Nucleus accumbens (tissue), 56 donors: ENCODE data around the gene CNOT4.
"Not testable (repeated sequence)": the region's sequence is repeated elsewhere in the genome, so short reads cannot be mapped to it uniquely, and the experiment has no call there.

Source experiments
- DNase-seq, 56 donors: peaks; one replicate each; lab custom pipeline; 2025; lab: John Stamatoyannopoulos, UW

CNOT4 gene

DNA sequence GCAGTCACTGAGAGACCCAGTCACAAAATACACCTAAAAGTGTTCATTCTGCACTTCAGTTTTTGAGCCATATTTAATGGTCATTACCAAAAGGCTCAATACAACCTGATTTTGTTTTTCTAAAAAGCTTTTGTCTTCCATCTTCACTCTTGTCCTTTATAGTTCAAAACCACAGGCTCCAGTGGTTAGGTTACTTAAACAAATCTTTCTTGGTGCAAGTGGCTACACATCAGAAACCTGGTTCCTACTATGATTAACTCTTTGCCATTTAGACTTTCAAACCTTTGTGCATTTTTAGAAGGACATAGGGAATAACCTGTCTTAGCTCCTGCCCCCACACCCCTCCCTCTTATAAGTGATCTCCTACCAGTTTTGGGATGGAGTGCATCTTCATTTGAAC is 140.5 kb downstream of the CNOT4 start:
- no peak for DNase-seq

DNA sequence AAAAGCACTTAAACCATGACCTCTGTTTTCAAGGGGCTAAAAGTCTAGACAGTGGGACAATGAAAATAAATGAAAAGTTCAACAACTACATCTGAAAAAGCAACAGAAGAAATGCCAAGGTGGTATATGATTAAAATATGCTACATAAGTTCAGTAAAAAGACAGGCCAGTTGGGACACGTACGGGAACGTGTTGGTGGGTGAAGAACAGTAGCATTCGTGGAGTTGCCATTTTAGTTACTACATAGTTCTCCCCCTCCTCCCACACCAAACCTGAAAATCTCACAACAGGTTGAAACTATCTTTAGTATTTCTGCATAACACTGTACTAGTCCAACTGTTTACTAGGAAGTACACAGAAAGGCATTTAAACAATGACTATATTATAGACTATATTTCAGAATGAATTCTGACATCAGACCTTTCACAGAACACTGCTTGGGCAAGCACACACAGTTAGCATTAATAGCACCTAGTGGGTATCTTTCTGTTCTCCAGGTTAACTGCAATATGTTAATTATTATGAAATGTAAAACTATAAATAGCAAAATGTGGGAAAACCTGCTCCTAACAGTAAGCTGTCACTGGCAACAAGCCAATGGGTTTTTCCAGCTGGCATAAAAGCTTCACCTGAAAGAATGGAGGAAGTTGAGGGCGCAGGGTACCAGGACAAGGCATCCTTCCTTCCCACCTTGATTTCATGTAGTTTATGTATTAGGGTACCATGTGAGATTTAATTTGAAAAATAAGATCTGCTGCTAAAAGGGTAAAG is 141.3 kb downstream of the CNOT4 start:
- no peak for DNase-seq

DNA sequence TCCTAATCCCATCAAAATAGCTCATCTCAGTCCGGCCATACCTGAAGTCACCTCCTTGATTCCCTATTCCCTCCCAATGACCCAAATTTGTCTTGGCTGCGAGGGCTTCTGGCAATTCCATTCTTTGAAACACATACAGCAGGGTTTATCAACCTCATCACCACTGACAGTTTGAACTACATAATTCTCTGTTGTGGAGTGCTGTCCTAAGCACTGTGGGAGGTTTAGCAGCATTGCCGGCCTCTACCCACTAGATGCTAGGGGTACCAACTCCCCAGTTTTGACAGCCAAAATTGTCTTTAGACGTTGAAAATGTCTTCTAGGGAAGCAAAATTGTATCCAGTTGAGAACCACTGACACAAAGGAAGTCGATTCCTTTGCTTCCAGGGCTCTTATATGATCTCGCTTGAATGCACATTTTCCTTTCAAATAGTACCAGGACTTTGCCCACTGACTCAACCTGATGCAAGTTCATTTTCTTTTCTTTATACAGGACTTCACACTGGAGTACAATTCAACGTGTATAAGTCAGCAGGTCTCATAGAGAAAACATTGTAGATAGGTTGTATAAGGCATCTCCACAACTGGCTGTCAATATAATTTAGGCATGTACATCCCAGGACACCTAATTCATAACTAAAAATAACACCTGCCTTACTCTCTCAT is 142.9 kb downstream of the CNOT4 start:
- no peak for DNase-seq

DNA sequence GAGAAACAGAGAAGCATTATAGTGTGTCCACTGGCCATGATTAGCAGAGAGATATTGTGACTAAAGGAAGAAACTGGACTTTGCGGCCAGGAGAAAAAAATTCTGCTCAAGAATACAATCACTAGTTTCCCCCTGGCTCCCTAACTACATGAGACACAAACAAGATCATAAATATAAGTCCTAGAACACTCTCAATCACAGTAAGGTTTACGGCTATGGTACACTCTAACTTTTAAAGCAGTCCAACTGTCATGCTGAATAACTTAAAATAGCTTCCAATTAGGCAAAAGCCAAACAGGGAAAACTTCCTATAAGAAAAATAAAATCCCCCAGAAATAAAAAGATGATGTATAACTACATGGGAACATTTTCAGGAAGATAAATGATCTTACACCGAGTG is 144.2 kb downstream of the CNOT4 start:
- no peak for DNase-seq

DNA sequence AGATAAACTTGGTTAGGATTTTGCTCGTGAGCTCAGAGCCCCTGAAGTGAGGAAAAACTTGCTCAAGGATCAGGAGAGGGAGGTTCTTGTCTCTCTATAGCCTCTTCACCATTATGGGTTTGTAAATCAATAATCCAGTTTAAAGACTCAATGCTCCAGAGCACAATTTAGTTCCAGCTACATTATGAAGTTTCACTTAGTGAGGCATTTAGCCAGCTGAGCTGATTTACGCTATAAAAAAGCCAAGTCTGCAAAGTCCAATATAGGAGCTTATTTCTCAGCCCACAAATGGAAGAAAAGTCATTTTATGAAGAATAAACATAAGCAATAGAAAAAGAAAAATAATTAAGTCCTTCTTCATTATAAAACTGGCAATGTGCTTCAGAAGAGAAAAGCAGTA is 145.7 kb downstream of the CNOT4 start:
- DNase-seq = no peak

DNA sequence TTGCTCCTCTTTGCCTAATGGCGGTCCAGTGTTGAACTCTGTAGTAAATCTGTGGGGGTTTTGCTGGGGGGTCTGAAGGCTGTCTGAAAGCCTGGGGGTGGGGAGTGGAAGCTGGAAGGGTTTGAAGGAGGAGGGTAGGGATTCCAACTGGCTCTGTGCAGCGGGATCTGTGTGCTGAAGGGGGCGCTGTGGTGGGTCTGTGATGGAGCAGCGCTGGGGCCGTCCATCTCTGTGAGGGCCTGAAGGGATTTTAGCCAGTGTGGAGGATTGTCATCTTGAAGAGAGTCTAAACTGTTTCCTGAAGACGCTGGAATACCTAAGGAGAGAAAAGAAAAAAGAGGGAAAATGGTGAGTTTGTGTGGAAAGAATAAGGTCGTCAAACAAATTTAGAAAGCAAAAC is 147.0 kb downstream of the CNOT4 start:
- DNase-seq = no peak

DNA sequence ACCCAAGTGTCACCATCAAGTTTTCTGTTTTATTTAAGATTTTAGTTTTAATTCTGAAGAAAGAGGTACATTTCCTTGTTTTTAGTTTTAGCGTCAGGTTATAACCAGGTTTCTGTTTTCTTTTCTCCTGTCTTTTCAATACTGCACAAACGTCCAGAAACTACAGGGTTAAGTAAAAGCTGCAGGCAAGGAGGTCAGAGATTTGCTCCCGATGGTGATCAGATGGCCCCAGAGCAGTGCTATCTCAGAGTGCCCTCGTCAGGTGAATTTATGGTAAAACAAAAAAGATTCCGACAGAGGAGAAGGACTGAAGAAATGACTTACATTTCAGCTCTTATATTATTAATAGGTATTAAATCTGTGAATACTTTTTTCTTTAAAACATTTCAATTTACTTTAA is 148.1 kb downstream of the CNOT4 start:
- no peak for DNase-seq

DNA sequence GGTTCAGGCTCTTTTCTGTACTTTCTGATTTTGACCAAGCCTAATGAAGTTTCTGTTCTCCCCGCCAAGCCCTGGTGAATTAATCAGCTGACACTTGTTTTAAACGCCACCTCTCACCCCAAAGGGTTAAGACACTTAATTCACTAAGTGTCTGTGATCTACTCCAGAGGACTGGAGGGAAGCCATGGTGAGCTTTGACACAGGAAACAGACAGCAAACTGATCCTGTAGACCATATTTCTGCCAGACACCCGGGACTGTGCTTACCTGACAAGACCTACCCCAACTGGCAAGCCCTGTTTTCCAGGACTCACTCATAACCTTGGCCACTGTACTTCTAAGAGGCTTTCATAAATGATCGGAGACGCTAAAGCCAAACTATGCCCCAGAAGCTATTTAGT is 150.3 kb downstream of the CNOT4 start:
- DNase-seq = no peak

DNA sequence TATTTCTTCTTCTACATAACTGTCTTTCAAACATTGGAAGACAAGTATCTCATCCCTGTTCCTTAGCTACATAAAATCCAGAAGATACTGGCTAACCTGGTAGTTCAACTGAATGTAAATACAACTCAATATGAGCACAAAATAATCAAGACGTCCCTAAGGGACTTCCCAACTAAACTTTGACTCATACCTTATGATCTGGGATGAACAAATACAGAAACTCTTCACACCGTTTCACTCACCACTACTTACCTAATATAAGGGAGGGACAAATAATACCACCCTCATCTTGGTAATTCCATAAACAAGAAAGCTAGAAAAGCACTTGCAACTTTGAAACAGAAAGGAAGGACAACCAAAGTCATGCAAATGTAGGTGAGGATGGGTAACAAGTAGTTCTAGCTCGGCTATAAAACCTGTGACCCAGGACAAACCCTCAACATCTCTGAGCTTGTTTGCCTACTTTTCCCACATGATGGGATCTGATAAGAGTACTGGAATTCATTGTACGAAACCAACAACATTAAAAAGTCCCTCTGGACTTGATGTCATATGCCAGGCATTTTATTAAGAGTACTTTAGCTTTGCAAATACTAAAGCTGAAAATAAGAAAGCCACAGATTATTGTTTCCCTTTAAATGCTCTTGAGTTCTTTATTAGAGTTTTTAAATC is 154.4 kb downstream of the CNOT4 start:
- DNase-seq = no peak

DNA sequence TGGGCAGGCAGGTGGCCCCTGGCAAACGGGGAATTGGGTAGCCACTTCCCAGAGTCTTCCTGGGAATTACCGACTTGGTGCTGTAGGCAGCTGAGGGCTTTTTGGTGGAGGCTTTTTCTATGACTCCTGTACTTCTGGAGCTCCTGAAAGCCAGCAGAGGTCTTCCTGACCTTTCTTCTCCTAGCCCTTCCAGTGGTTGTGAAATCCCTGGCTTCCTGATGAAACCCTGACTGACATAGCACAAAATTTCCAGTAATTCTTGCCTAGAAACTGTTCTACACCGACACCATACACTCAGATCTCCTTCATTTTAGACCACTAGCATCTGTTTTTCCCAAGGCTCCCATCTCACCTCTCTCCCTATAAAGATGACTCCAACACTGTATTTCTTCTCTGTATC is 156.1 kb downstream of the CNOT4 start:
- no peak for DNase-seq

DNA sequence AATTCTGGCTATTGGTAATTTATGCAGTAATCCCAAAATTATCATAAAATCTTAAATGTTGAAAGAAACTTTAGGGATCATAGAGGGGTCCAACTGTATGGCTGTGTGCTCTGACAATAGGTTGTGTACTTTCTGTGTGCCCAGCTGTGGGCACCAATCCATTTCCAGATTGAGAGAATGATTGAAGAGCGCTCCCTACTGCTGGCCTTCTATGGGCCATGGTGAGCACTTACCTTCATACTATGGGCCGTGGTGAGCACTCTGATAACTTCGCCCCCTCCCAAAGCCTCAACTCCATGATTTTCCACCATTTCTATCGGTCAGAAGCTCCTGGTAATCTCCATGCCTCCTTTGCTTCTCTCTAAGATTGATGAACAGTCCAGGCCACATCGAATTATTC is 157.6 kb downstream of the CNOT4 start:
- no peak for DNase-seq

DNA sequence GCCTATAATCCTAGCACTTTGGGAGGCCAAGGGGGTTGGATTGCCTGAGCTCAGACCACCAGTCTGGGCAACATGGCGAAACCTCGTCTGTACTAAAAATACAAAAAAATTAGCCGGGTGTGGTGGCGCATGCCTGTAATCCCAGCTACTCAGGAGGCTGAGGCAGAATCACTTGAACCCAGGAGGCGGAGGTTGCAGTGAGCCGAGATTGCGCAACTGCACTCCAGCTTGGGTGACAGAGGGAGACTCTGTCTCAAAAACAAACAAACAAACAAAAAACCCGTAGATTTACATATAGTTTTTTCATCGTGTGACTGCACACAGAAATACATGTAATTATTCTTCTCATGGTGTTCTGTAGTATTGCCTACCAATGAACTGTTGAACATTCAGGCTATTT is 158.8 kb downstream of the CNOT4 start:
- not testable (repeated sequence) for DNase-seq

DNA sequence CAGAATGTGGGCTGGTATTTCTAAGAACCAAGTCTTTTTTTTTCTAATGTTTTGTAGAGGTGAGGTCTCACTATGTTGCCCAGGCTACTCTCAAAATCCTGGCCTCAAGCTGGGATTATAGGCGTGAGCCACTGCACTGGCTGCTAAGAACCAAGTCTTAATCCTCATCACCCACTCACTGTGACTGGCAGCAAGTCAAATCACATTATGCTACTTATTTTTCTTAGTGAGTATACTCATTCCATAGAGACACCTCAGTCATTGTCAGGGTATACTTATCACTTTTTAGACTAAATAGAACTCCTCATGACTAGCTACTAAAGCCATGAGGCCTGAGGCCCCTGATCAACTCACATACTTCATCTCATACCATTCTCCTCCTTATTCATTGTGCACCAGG is 160.2 kb downstream of the CNOT4 start:
- DNase-seq = no peak

DNA sequence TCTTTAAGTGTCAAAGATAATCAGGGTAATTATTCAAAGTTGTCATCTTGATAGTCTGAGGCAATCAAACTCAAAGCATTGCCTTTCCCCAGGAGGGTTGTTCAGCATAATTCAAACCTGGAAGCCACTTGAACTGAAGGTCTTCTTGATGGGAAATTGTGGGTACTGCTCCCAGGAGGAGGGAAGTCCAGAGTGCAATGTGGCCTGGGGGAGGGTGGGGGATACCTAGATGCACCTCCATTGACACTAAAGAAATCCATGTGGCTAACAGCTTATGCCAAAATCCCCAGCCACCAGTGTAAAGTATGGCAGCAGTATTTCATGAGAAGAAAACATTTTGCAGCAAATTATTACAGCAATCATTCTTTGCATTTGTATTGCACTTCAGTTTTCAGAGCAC is 161.4 kb downstream of the CNOT4 start:
- no peak for DNase-seq

DNA sequence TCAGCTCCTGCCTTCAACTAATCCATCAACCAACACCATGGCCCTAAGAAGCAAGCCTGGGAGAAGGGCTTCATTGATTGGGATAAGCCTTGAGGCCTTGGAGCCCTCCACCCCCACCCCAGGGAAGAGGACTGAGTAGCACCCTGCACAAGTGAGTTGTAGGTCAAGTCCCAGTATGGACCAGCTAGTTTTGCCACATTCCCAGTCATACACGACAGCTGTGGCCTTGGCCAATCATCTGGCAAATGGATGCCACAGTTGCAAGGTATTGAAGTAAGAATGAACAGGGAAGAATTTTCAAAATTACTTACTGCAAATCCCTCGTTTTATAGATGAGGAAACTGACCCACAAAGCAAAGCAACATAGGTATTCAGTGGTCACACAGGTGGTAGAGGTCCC is 166.5 kb downstream of the CNOT4 start:
- DNase-seq = no peak

DNA sequence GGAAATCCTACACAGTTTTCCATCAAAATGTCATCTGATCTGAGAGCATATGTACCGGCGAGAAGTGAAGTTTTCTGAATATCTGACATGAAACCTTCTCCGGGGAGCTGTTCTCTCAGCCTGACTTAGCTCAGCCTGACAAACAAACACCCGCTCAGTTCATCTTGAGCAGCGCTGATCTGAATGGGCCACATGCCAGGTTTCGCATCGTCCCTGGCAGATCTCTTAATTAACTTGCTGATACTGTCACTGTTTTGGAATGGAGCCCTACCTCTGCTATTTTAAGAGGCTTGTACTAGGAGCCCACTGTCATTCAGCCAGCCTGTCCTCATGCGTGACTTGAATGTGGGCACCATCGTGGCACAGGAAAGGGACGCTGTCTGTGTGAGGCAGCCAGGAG is 167.0 kb downstream of the CNOT4 start:
- peak in 34 of 56 donors; percentile 3 to 78 (median 26) for DNase-seq

DNA sequence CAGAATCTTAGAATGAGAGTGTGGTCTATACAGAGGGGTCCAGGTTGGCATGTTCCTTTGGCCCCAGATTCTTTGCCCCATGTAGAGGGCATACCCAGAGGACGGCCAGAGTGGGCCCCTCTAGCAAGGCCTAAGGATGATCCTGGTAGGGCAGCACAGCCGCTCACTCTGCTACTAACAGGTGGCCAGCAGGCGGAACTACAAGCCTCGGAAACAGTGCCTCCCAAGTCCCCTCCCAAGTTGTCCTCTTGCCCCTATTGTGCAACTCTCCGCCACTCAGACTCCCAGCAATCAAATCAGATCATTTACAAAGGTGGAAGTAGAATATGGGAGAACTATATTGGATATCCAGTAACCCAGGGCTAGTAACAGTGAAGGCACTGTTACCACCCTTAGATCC is 168.9 kb downstream of the CNOT4 start:
- no peak for DNase-seq

DNA sequence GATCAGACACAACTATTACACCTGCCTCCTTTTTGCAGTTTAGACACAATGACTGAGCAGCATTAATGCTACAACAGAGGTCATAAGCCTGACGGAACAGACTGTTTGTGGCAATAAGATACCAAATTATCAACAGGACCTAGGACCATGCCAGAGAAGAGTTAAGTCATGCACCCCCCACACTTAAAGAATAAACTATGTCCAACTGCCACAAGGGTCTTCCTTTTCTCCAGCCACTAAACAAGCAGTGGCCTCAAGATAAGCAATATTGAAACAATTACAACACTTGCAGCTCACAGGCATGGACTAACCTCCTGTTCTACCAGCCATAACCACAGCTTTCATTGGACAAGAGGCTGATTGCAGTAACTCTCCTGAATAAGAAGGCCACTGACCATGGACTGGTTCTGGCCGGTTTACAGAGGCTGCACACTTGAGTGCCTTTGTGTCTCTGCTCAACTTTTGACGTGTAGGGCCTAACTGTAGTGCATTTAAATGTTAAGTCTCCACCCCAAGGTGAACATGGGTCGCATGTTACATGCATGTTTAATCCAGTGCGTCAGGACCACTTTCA is 171.8 kb downstream of the CNOT4 start:
- no peak for DNase-seq

DNA sequence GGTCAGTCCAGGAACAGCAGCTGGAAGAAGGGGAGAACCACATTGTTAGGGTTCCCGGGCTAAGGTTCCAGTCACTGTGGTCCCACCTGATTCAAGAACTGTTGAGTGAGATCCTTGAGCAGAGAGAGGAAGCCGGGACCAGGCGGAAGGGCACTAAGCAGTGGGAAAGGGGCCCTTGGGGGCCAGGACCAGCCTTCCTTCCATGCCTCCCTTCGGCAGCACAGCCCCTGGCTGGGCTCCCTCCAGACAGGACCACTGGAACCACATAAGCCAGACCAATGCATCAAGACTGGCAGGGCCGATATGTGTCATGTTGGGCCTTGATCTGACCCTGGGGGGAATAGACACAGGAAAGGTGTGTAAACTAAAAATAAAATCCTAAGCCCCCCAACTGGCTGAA is 172.4 kb downstream of the CNOT4 start:
- DNase-seq = no peak

DNA sequence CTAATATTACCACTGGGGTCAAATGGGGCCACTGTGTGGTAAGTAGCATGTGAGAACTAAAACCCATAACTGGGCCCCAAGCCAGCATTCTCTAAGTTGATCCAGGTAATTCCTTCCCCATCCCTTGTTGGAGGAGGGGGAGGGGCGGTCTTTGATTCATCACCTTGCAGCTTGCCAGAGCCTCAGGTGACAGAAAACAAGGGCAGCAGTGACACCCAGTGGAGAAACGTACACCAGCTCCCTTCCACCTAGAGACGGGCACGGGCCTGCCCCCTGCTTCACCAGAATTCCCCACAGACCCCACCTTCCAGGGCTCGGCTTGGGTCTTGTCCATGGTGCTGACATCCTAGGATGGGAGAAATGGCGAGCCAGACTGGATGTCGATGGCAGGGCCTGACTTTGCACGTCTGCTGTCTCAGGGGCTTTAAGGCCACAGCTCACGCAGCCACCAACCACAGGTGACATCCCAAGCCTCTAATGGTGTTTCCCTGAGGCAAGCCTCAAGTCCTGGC is 174.2 kb downstream of the CNOT4 start:
- DNase-seq = peak in 33 of 56 donors; percentile 4 to 79 (median 35)

DNA sequence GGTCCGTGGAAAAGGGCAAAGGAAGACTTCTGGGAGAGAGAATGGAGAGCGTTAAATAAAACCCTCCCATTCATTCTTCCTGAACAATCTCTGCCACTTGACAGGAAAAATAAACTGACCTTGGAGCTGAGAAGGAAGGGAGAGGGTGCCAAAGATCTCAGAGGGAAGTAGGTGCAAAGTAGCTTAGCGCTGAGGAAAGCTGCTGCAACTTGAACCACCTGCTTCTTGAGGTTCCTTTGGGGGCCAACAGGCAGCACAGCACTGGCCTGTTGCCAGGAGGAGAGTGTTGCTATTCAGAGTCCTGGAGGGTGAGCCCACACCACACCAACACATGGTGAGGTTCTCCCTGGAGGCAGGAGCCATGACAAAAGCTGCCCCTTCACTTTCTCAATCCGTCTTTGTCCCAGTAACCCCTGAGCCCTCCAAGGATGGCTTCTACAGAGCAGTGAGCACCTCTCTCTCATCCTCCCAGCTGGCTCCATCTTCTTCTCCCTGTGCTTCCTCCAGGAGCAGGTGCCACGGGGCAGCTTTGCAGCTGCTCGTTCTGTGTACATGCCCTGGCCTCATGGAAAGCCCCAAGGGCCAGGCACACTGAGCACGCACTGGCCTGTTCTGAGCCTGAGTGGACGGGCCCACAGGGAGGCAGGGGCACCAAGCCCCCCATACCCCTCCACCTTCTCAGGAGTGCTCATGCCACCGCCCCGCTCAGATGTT is 174.9 kb downstream of the CNOT4 start:
- no peak for DNase-seq
